HCT116 (cell line): Measurements from ENCODE around the gene FBXL19. TPM values are rescaled to one million over a fixed set of nuclear protein-coding genes. Genes with fewer than 3 reads are reported as not detected.

Experiments used
- ATAC-seq: fragments of 200-7000 bp; cut with Tn5 transposase; 2 replicates; pipeline ENCODE4 v1.9.1; 2020; ENCODE audit warnings: mild to moderate bottlenecking, moderate library complexity
- BruUV-seq: library from RNA; stranded (reverse); fragments of 400-500 nt; replicated peaks from 2 replicates; lab custom pipeline; 2021; lab: Mats Ljungman, UMichigan
- CTCF ChIA-PET: fragments of 300-600 bp; sonication (Branson Sonifier 250); formaldehyde crosslinking; loops from one replicate; lab custom pipeline; 2021; ENCODE audit warnings: antibody characterized with exemption; lab: Charles Lee
- POLR2A ChIA-PET: fragments of 300-600, 350-600 bp; sonication (Branson Sonifier 250); formaldehyde crosslinking; loops from one replicate; lab custom pipeline; 2021; ENCODE audit warnings: antibody characterized with exemption; lab: Charles Lee
- RAD21 ChIA-PET, 2 experiments: fragments of 300-600 bp; sonication (Branson Sonifier 250); formaldehyde crosslinking; loops; one replicate each; lab custom pipeline; 2023; ENCODE audit warnings: low total read pairs in 2 of 2; ENCODE audit not compliant: uncharacterized antibody in 2 of 2, unreplicated experiment in 2 of 2, low non-redundant PET in 1 of 2; lab: Charles Lee
- DNase-seq: peaks from one replicate; pipeline ENCODE4 v3.0.0-alpha.2; 2010; ENCODE audit warnings: low read depth, low spot score
- H2AFZ ChIP-seq: fragments of 200-600 bp; shearing (Covaris generic), sonication (generic); 2 replicates; pipeline ENCODE4 v1.6.1; 2017; ENCODE audit warnings: low read depth, mixed run types, mixed read lengths, antibody characterized with exemption, low read length; ENCODE audit not compliant: poor library complexity, severe bottlenecking
- H3K27ac ChIP-seq: 2 replicates; pipeline ENCODE4 v1.5.1; 2012; ENCODE audit warnings: low read depth, low read length
- H3K27me3 ChIP-seq: fragments of 200-600 bp; sonication (generic); 2 replicates; pipeline ENCODE4 v1.6.1; 2016; ENCODE audit warnings: mixed run types, low read length, mixed read lengths; ENCODE audit not compliant: insufficient read depth
- H3K36me3 ChIP-seq, 2 experiments: fragments of 200-500 bp in 1 of 2; fragments of 200-600 bp in 1 of 2; sonication (Bioruptor generic) in 1 of 2; sonication (generic) in 1 of 2; 2 replicates each; pipeline versions ENCODE4 v1.5.1 to v1.6.1; 2014 to 2016; ENCODE audit warnings: low read length in 2 of 2, inconsistent platforms in 1 of 2, mixed read lengths in 1 of 2, mixed run types in 1 of 2; ENCODE audit not compliant: insufficient read depth in 2 of 2, control insufficient read depth in 1 of 2
- H3K4me1 ChIP-seq, 2 experiments: fragments of 200-600 bp in 1 of 2; sonication (generic) in 1 of 2; 2 replicates each; pipeline versions ENCODE4 v1.5.1 to v1.6.1; 2012 to 2017; ENCODE audit warnings: low read length in 2 of 2, inconsistent platforms in 1 of 2, mild to moderate bottlenecking in 1 of 2, mixed read lengths in 1 of 2, mixed run types in 1 of 2, moderate library complexity in 1 of 2; ENCODE audit not compliant: insufficient read depth in 2 of 2, control insufficient read depth in 1 of 2
- H3K4me2 ChIP-seq: fragments of 200-600 bp; sonication (generic); 2 replicates; pipeline ENCODE4 v1.6.1; 2017; ENCODE audit warnings: mixed run types, low read length, mixed read lengths
- H3K4me3 ChIP-seq, 2 experiments: fragments of 200-600 bp in 1 of 2; sonication (generic) in 1 of 2; replicated peaks in 1 of 2; 2 replicates each; pipeline ENCODE4 v1.5.1; 2011 to 2016; ENCODE audit warnings: low read length in 2 of 2, control low read depth in 1 of 2, low read depth in 1 of 2, mild to moderate bottlenecking in 1 of 2, mixed read lengths in 1 of 2, mixed run types in 1 of 2
- H3K79me2 ChIP-seq: fragments of 200-600 bp; sonication (generic); 2 replicates; pipeline ENCODE4 v1.6.1; 2017; ENCODE audit warnings: mild to moderate bottlenecking, mixed run types, low read length, moderate library complexity, mixed read lengths; ENCODE audit not compliant: insufficient read depth
- H3K9ac ChIP-seq: fragments of 200-600 bp; sonication (generic); 2 replicates; pipeline ENCODE4 v1.6.1; 2016; ENCODE audit warnings: low read length, mixed read lengths
- H3K9me2 ChIP-seq: fragments of 200-600 bp; sonication (generic), shearing (Covaris generic); 2 replicates; pipeline ENCODE4 v1.6.1; 2017; ENCODE audit warnings: mixed run types, mild to moderate bottlenecking, moderate library complexity; ENCODE audit not compliant: insufficient read depth
- H3K9me3 ChIP-seq, 2 experiments: fragments of 200-500 bp in 1 of 2; fragments of 200-600 bp in 1 of 2; sonication (Bioruptor generic) in 1 of 2; sonication (generic) in 1 of 2; 2 replicates each; pipeline ENCODE4 v1.6.1; 2014 to 2017; ENCODE audit warnings: low read length in 2 of 2, mixed read lengths in 2 of 2, inconsistent platforms in 1 of 2, low read depth in 1 of 2, mild to moderate bottlenecking in 1 of 2, mixed run types in 1 of 2, moderate library complexity in 1 of 2; ENCODE audit not compliant: control insufficient read depth in 1 of 2, insufficient read depth in 1 of 2
- H4K20me1 ChIP-seq: fragments of 200-600 bp; sonication (generic), shearing (Covaris generic); 2 replicates; pipeline ENCODE4 v1.6.1; 2017; ENCODE audit warnings: mixed run types, mild to moderate bottlenecking, moderate library complexity; ENCODE audit not compliant: insufficient read depth
- CTCF ChIP-seq, 3 experiments: fragments of 200-600 bp in 1 of 3; sonication (generic) in 1 of 3; IDR thresholded peaks in 2 of 3; conservative IDR thresholded peaks in 1 of 3; 2 replicates each; pipeline ENCODE4 v1.5.1; 2012 to 2017; ENCODE audit warnings: low read depth in 2 of 3, low read length in 2 of 3, antibody characterized with exemption in 1 of 3, borderline replicate concordance in 1 of 3, control low read depth in 1 of 3, mild to moderate bottlenecking in 1 of 3, mixed read lengths in 1 of 3, mixed run types in 1 of 3, moderate library complexity in 1 of 3; ENCODE audit not compliant: insufficient read depth in 1 of 3
- EZH2phosphoT487 ChIP-seq: fragments of 200-600 bp; IDR thresholded peaks from 2 replicates; pipeline ENCODE4 v1.6.1; 2018; ENCODE audit warnings: antibody characterized with exemption, borderline replicate concordance
- POLR2AphosphoS5 ChIP-seq: IDR thresholded peaks from 2 replicates; pipeline ENCODE4 v1.6.1; 2011; ENCODE audit warnings: mild to moderate bottlenecking, low read depth, low read length, moderate library complexity
- RAD21 ChIP-seq: IDR thresholded peaks from 2 replicates; pipeline ENCODE4 v1.6.1; 2012; ENCODE audit warnings: low read depth, mild to moderate bottlenecking
- REST ChIP-seq: IDR thresholded peaks from 2 replicates; pipeline ENCODE4 v1.6.1; 2012; ENCODE audit warnings: low read depth
- SP1 ChIP-seq: IDR thresholded peaks from 2 replicates; pipeline ENCODE4 v1.6.1; 2012; ENCODE audit warnings: low read depth
- YY1 ChIP-seq: IDR thresholded peaks from 2 replicates; pipeline ENCODE4 v1.6.1; 2011; ENCODE audit warnings: low read length, low read depth, moderate library complexity, mild to moderate bottlenecking; ENCODE audit not compliant: insufficient replicate concordance; ENCODE audit errors: extremely low read depth
- ZBTB33 ChIP-seq: IDR thresholded peaks from 2 replicates; pipeline ENCODE4 v1.6.1; 2011; ENCODE audit warnings: mild to moderate bottlenecking, low read length, moderate library complexity; ENCODE audit not compliant: insufficient replicate concordance; ENCODE audit errors: extremely low read depth
- ZFX ChIP-seq: fragments of 450-650 bp; IDR thresholded peaks from 2 replicates; pipeline ENCODE4 v1.6.1; 2017
- intact Hi-C: fragments of 100-400 bp; cut with micrococcal nuclease; formaldehyde crosslinking; loops from 2 replicates; pipeline ENCODE4 v1.10.0; 2022
- total RNA-seq: library from RNA; stranded (reverse); gene quantifications from one replicate; pipeline ENCODE4 v1.2.1, GENCODE V29; 2021; ENCODE audit not compliant: unreplicated experiment

The FBXL19 gene
- total RNA-seq, 1 experiment from 2014 or later = 45.2 TPM

- H3K9me2 ChIP-seq = no peaks in the 10 kb centered on the region
- no peaks in the 10 kb centered on the region for H3K79me2 ChIP-seq
- TF ChIP-seq CTCF (IDR thresholded peaks at IDR 0.05 in 2 of 3, conservative IDR thresholded peaks at IDR 0.05 in 1 of 3; ENCODE audit: borderline replicate concordance in 1 of 3, insufficient read depth in 1 of 3, low read depth in 2 of 3, low read length in 2 of 3) (no peak), SP1 (no peak), ZBTB33 (no peak), YY1 (no peak), RAD21 (no peak), EZH2phosphoT487 (no peak), ZFX (no peak), REST (no peak), POLR2AphosphoS5 (no peak)
- no TSS peak for BruUV-seq
- H3K4me3 ChIP-seq = no peak overlapping the region
- H2AFZ ChIP-seq = no peak overlapping the region
- H3K36me3 ChIP-seq = no peaks in the 10 kb centered on the region
- no peak for DNase-seq
- intact Hi-C loops = no loop called here
- ChIA-PET POLR2A (interaction anchor here (0.9 kb wide), 1 partner anchor 128 kb away, joined by 3 read pairs; the partner anchor contains the start of gene ZNF629), CTCF (no interaction called here), RAD21 (no interaction called here)
- no peak overlapping the region for H3K4me2 ChIP-seq
- ATAC-seq = peak; percentile 56; the same call in 1 of the 2 replicates
- H3K27ac ChIP-seq = no peak overlapping the region
- no peaks in the 10 kb centered on the region for H3K4me1 ChIP-seq
- no peak overlapping the region for H3K9ac ChIP-seq
- H4K20me1 ChIP-seq = no peaks in the 10 kb centered on the region
- no peaks in the 10 kb centered on the region for H3K27me3 ChIP-seq
- H3K9me3 ChIP-seq = no peaks in the 10 kb centered on the region
These were observed 8.5 kb upstream of the FBXL19 start for GRCh38 chr16:30914830-30915229.
